Measurements from ENCODE around the gene LMO1.

The LMO1 gene

GRCh38 chr11:8217926-8218325 lies 45.8 kb downstream of the LMO1 start:
- H3K4me1 ChIP-seq (ENCODE audit: control insufficient read depth in 1 of 2, insufficient read depth in 2 of 2, low read length in 2 of 2) = peaks cover 45 to 50% of the 10 kb centered on the region in 2 experiments

GRCh38 chr11:8217136-8217535 lies 46.5 kb downstream of the LMO1 start:
- Histone ChIP-seq H3K27me3 (ENCODE audit: insufficient read depth, low read length) (no peaks in the 10 kb centered on the region), H3K36me3 (ENCODE audit: control insufficient read depth in 1 of 2, insufficient read depth in 2 of 2, low read length in 2 of 2) (peaks cover 0 to 2% of the 10 kb centered on the region in 2 experiments), H2AK5ac (ENCODE audit: low read length) (no peak overlapping the region), H4K8ac (ENCODE audit: low read depth, low read length) (peak overlapping the region; percentile 15), H3K4me3 (ENCODE audit: low read depth, low read length) (no peak overlapping the region), H3K79me1 (ENCODE audit: low read length) (peaks cover 25% of the 10 kb centered on the region), H4K91ac (ENCODE audit: low read depth, low read length) (peak overlapping the region; percentile 80), H2BK5ac (ENCODE audit: low read depth, low read length, poor library complexity) (no peak overlapping the region), H3K14ac (ENCODE audit: low read length) (peak overlapping the region; percentile 41), H3K9me3 (ENCODE audit: insufficient read depth, low read depth, low read length) (no peaks in the 10 kb centered on the region), H3K4ac (ENCODE audit: low read depth, low read length) (no peak overlapping the region), H2AFZ (ENCODE audit: insufficient read depth, low read length, poor library complexity) (no peak overlapping the region), H3K27ac (ENCODE audit: low read depth, low read length) (no peak overlapping the region), H2BK120ac (ENCODE audit: insufficient read depth, low read length, poor library complexity) (peak overlapping the region; percentile 14), H3K23ac (ENCODE audit: low read length) (no peak overlapping the region), H3K4me1 (ENCODE audit: control insufficient read depth in 1 of 2, insufficient read depth in 2 of 2, low read length in 2 of 2) (peaks cover 41 to 44% of the 10 kb centered on the region in 2 experiments), H3K79me2 (ENCODE audit: control insufficient read depth, insufficient read depth, low read length, poor library complexity) (peaks cover 2% of the 10 kb centered on the region), H3K18ac (ENCODE audit: low read length) (no peak overlapping the region), H3K9ac (ENCODE audit: low read length) (no peak overlapping the region), H3K4me2 (ENCODE audit: low read length) (no peak overlapping the region), H2BK12ac (ENCODE audit: low read length) (peak overlapping the region; percentile 77), H4K12ac (ENCODE audit: low read depth, low read length) (no peak overlapping the region)
- WGBS (ENCODE audit: extremely low coverage, insufficient coverage, insufficient read length) = no CpG with 5 or more reads among the region's 4 CpGs
- no peak for DNase-seq

More at GRCh38 chr11:8217926-8218325, 45.8 kb downstream of the LMO1 start:
- peak overlapping the region; percentile 14 for H2BK120ac ChIP-seq (ENCODE audit: insufficient read depth, low read length, poor library complexity)
- H3K9ac ChIP-seq (ENCODE audit: low read length) = no peak overlapping the region
- peak overlapping the region; percentile 41 for H3K14ac ChIP-seq (ENCODE audit: low read length)
- no peaks in the 10 kb centered on the region for H3K27me3 ChIP-seq (ENCODE audit: insufficient read depth, low read length)
- peak overlapping the region; percentile 48 for H3K27ac ChIP-seq (ENCODE audit: low read depth, low read length)
- H3K9me3 ChIP-seq (ENCODE audit: insufficient read depth, low read depth, low read length) = no peaks in the 10 kb centered on the region
- no peak overlapping the region for H2AFZ ChIP-seq (ENCODE audit: insufficient read depth, low read length, poor library complexity)
- H4K12ac ChIP-seq (ENCODE audit: low read depth, low read length) = no peak overlapping the region
- H2BK5ac ChIP-seq (ENCODE audit: low read depth, low read length, poor library complexity) = peak overlapping the region; percentile 8
- peak overlapping the region; percentile 80 for H4K91ac ChIP-seq (ENCODE audit: low read depth, low read length)
- H3K23ac ChIP-seq (ENCODE audit: low read length) = no peak overlapping the region
- H2BK12ac ChIP-seq (ENCODE audit: low read length) = no peak overlapping the region
- H4K8ac ChIP-seq (ENCODE audit: low read depth, low read length) = no peak overlapping the region
- peak overlapping the region; percentile 34 for H3K18ac ChIP-seq (ENCODE audit: low read length)
- H2AK5ac ChIP-seq (ENCODE audit: low read length) = peak overlapping the region; percentile 38
- peak overlapping the region; percentile 37 for H3K4me2 ChIP-seq (ENCODE audit: low read length)
- H3K79me2 ChIP-seq (ENCODE audit: control insufficient read depth, insufficient read depth, low read length, poor library complexity) = peaks cover 2% of the 10 kb centered on the region
- H3K79me1 ChIP-seq (ENCODE audit: low read length) = peaks cover 29% of the 10 kb centered on the region
- peaks cover 0 to 2% of the 10 kb centered on the region in 2 experiments for H3K36me3 ChIP-seq (ENCODE audit: control insufficient read depth in 1 of 2, insufficient read depth in 2 of 2, low read length in 2 of 2)
- no peak overlapping the region for H3K4ac ChIP-seq (ENCODE audit: low read depth, low read length)
- no peak overlapping the region for H3K4me3 ChIP-seq (ENCODE audit: low read depth, low read length)
- no peak for DNase-seq
- WGBS (ENCODE audit: extremely low coverage, insufficient coverage, insufficient read length) = no CpG with 5 or more reads among the region's 11 CpGs

DNA sequence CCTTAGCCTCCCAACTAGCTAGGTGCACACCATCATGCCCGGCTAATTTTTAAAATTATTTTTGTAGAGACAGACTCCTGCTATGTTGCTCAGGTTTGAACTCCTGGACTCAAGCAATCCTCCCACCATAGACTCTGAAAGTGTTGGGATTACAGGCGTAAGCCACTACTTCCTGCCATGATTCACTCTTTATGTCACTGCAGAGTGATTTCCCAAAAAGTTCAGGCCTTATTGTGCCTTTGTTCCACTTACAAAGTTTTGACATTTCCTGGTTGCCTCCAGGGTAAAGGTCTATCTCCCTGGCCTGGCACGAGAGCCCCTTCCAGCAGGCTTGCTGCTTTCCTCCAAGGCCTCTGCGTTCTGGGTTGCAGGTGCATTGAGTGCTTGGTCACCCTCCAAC lies 50.3 kb downstream of the LMO1 start:
- no peak overlapping the region for H3K23ac ChIP-seq (ENCODE audit: low read length)
- no peak overlapping the region for H3K18ac ChIP-seq (ENCODE audit: low read length)
- H3K4me3 ChIP-seq (ENCODE audit: low read depth, low read length) = no peak overlapping the region
- H2AK5ac ChIP-seq (ENCODE audit: low read length) = no peak overlapping the region
- no peak overlapping the region for H3K14ac ChIP-seq (ENCODE audit: low read length)
- H4K91ac ChIP-seq (ENCODE audit: low read depth, low read length) = no peak overlapping the region
- H2AFZ ChIP-seq (ENCODE audit: insufficient read depth, low read length, poor library complexity) = no peak overlapping the region
- H3K4me2 ChIP-seq (ENCODE audit: low read length) = no peak overlapping the region
- H3K9me3 ChIP-seq (ENCODE audit: insufficient read depth, low read depth, low read length) = no peaks in the 10 kb centered on the region
- H3K27me3 ChIP-seq (ENCODE audit: insufficient read depth, low read length) = no peaks in the 10 kb centered on the region
- WGBS (ENCODE audit: extremely low coverage, insufficient coverage, insufficient read length) = no CpG with 5 or more reads among the region's 4 CpGs
- no peak overlapping the region for H2BK5ac ChIP-seq (ENCODE audit: low read depth, low read length, poor library complexity)
- no peaks in the 10 kb centered on the region for H3K79me2 ChIP-seq (ENCODE audit: control insufficient read depth, insufficient read depth, low read length, poor library complexity)
- no peak for DNase-seq
- no peak overlapping the region for H3K9ac ChIP-seq (ENCODE audit: low read length)
- peaks cover 9 to 11% of the 10 kb centered on the region in 2 experiments for H3K4me1 ChIP-seq (ENCODE audit: control insufficient read depth in 1 of 2, insufficient read depth in 2 of 2, low read length in 2 of 2)
- H4K12ac ChIP-seq (ENCODE audit: low read depth, low read length) = no peak overlapping the region
- no peak overlapping the region for H3K4ac ChIP-seq (ENCODE audit: low read depth, low read length)
- H3K79me1 ChIP-seq (ENCODE audit: low read length) = peaks cover 8% of the 10 kb centered on the region
- H2BK12ac ChIP-seq (ENCODE audit: low read length) = no peak overlapping the region
- no peaks in the 10 kb centered on the region for H3K36me3 ChIP-seq (ENCODE audit: control insufficient read depth in 1 of 2, insufficient read depth in 2 of 2, low read length in 2 of 2)
- H4K8ac ChIP-seq (ENCODE audit: low read depth, low read length) = no peak overlapping the region
- no peak overlapping the region for H3K27ac ChIP-seq (ENCODE audit: low read depth, low read length)
- no peak overlapping the region for H2BK120ac ChIP-seq (ENCODE audit: insufficient read depth, low read length, poor library complexity)

DNA sequence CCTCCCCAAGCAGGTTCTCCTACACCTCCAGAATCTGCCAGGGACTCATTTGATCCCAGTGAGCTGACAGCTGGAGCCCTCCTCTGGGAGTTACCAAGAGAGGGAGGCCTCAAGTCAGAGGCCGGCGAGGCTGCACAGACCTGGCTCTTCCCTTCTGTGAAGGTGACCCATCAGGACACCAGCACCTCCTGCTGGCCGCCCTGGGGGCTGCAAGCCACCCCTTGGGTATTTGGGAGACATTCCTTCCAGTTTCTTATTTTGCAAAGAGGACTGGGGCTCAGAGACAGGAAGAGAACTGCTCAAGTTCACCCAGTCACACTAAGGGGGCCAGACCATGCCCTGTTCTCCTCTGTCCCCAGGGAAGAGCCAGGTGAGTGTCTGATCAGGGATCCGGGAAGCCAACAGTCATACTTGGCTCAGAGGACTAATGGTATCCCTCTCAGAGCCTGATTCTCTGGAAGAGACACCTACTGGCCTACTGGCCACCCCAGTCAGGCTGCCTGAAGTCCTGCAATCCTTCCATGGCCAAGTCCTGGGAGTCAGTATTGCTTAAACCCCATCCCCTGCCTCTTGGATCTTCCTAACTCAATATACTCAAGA lies 54.4 kb downstream of the LMO1 start:
- H3K4me1 ChIP-seq (ENCODE audit: control insufficient read depth in 1 of 2, insufficient read depth in 2 of 2, low read length in 2 of 2) = peaks cover 3 to 5% of the 10 kb centered on the region in 2 experiments
- no peak overlapping the region for H2BK120ac ChIP-seq (ENCODE audit: insufficient read depth, low read length, poor library complexity)
- H3K23ac ChIP-seq (ENCODE audit: low read length) = no peak overlapping the region
- no peak overlapping the region for H3K9ac ChIP-seq (ENCODE audit: low read length)
- H3K79me2 ChIP-seq (ENCODE audit: control insufficient read depth, insufficient read depth, low read length, poor library complexity) = no peaks in the 10 kb centered on the region
- DNase-seq = no peak
- no peak overlapping the region for H2AK5ac ChIP-seq (ENCODE audit: low read length)
- H3K14ac ChIP-seq (ENCODE audit: low read length) = no peak overlapping the region
- no peak overlapping the region for H3K18ac ChIP-seq (ENCODE audit: low read length)
- H3K4me2 ChIP-seq (ENCODE audit: low read length) = no peak overlapping the region
- no peak overlapping the region for H3K4ac ChIP-seq (ENCODE audit: low read depth, low read length)
- no peak overlapping the region for H4K8ac ChIP-seq (ENCODE audit: low read depth, low read length)
- H4K91ac ChIP-seq (ENCODE audit: low read depth, low read length) = no peak overlapping the region
- no peaks in the 10 kb centered on the region for H3K36me3 ChIP-seq (ENCODE audit: control insufficient read depth in 1 of 2, insufficient read depth in 2 of 2, low read length in 2 of 2)
- no CpG with 5 or more reads among the region's 4 CpGs for WGBS (ENCODE audit: extremely low coverage, insufficient coverage, insufficient read length)
- H2AFZ ChIP-seq (ENCODE audit: insufficient read depth, low read length, poor library complexity) = no peak overlapping the region
- no peak overlapping the region for H3K27ac ChIP-seq (ENCODE audit: low read depth, low read length)
- no peaks in the 10 kb centered on the region for H3K9me3 ChIP-seq (ENCODE audit: insufficient read depth, low read depth, low read length)
- no peaks in the 10 kb centered on the region for H3K27me3 ChIP-seq (ENCODE audit: insufficient read depth, low read length)
- no peaks in the 10 kb centered on the region for H3K79me1 ChIP-seq (ENCODE audit: low read length)
- no peak overlapping the region for H2BK5ac ChIP-seq (ENCODE audit: low read depth, low read length, poor library complexity)
- H3K4me3 ChIP-seq (ENCODE audit: low read depth, low read length) = no peak overlapping the region
- no peak overlapping the region for H2BK12ac ChIP-seq (ENCODE audit: low read length)
- H4K12ac ChIP-seq (ENCODE audit: low read depth, low read length) = no peak overlapping the region

All from trophoblast cell (in vitro differentiated cells and primary cell).